SJSA1 (cell line): ENCODE results near the gene OR7G1. TPM values are rescaled to one million over a fixed set of nuclear protein-coding genes. Genes with fewer than 3 reads are reported as not detected.
"Not testable (repeated sequence)": the region's sequence is repeated elsewhere in the genome, so short reads cannot be mapped to it uniquely, and the experiment has no call there.

Experiments
- DNase-seq, 2 experiments: peaks; one replicate each; pipeline ENCODE4 v3.0.0-alpha.2; 2015 to 2020; ENCODE audit warnings: low spot score in 2 of 2, low read depth in 1 of 2
- H3K27ac ChIP-seq: fragments of 250-450 bp; sonication (Bioruptor Pico); 2 replicates; pipeline ENCODE4 v1.5.1; 2020; ENCODE audit warnings: mild to moderate bottlenecking, moderate library complexity
- H3K27me3 ChIP-seq: fragments of 250-450 bp; sonication (Bioruptor Pico); replicated peaks from 2 replicates; pipeline ENCODE4 v1.5.1; 2020; ENCODE audit warnings: mild to moderate bottlenecking, moderate library complexity
- H3K36me3 ChIP-seq: fragments of 250-450 bp; sonication (Bioruptor Pico); 2 replicates; pipeline ENCODE4 v1.5.1; 2020; ENCODE audit warnings: mild to moderate bottlenecking
- H3K4me1 ChIP-seq: fragments of 250-450 bp; sonication (Bioruptor Pico); replicated peaks from 2 replicates; pipeline ENCODE4 v1.6.1; 2021; ENCODE audit warnings: mild to moderate bottlenecking
- H3K4me3 ChIP-seq: fragments of 250-450 bp; sonication (Bioruptor Pico); 2 replicates; pipeline ENCODE4 v1.5.1; 2020; ENCODE audit warnings: mild to moderate bottlenecking
- H3K9me3 ChIP-seq: fragments of 250-450 bp; sonication (Bioruptor Pico); replicated peaks from 2 replicates; pipeline ENCODE4 v1.5.1; 2020; ENCODE audit warnings: mild to moderate bottlenecking
- total RNA-seq: library from RNA; depleted of rRNA; stranded (reverse); fragments of >200 nt; shearing (Covaris generic); gene quantifications from 2 replicates; pipeline ENCODE4 v1.2.3, GENCODE V29; 2014

OR7G1 gene
- total RNA-seq, 1 experiment from 2014 or later, result not detected

GRCh38 chr19:9132422-9132821, 16.9 kb upstream of the OR7G1 start:
- Histone ChIP-seq H3K9me3 (no peaks in the 10 kb centered on the region), H3K27me3 (no peaks in the 10 kb centered on the region), H3K4me3 (no peak overlapping the region), H3K27ac (no peak overlapping the region), H3K36me3 (no peaks in the 10 kb centered on the region), H3K4me1 (no peaks in the 10 kb centered on the region)
- DNase-seq, result no peak

- Histone ChIP-seq H3K4me1 (no peaks in the 10 kb centered on the region), H3K4me3 (no peak overlapping the region), H3K27me3 (no peaks in the 10 kb centered on the region), H3K27ac (no peak overlapping the region), H3K36me3 (no peaks in the 10 kb centered on the region), H3K9me3 (no peaks in the 10 kb centered on the region)
- DNase-seq, result no peak
Measured at GRCh38 chr19:9130965-9131364, 15.4 kb upstream of the OR7G1 start.

- no peaks in the 10 kb centered on the region for H3K9me3 ChIP-seq
- H3K27ac ChIP-seq, result no peak overlapping the region
- no peaks in the 10 kb centered on the region for H3K36me3 ChIP-seq
- H3K4me1 ChIP-seq, result no peaks in the 10 kb centered on the region
- H3K4me3 ChIP-seq, result no peak overlapping the region
- no peaks in the 10 kb centered on the region for H3K27me3 ChIP-seq
- DNase-seq, result no peak
Measured at GRCh38 chr19:9128171-9128570, 12.6 kb upstream of the OR7G1 start.

GRCh38 chr19:9126900-9127405, 11.4 kb upstream of the OR7G1 start, which contains the start of gene OR7G3:
Gene OR7G3, minus strand, starts transcription at chr19:9126950. Its CDS starts 0 bp downstream, at chr19:9126950.
- no peak for DNase-seq
- H3K4me1 ChIP-seq, result no peaks in the 10 kb centered on the region
- no peak within 1 kb of the TSS for H3K27ac ChIP-seq
- no peaks in the 10 kb centered on the region for H3K9me3 ChIP-seq
- no peaks in the 10 kb centered on the region for H3K27me3 ChIP-seq
- no peak within 1 kb of the TSS for H3K4me3 ChIP-seq
- H3K36me3 ChIP-seq, result no peaks in the 10 kb centered on the region

GRCh38 chr19:9116547-9116946, 984 bp upstream of the OR7G1 start:
- no peak overlapping the region for H3K4me3 ChIP-seq
- no peak overlapping the region for H3K27ac ChIP-seq
- H3K27me3 ChIP-seq, result no peaks in the 10 kb centered on the region
- no peaks in the 10 kb centered on the region for H3K36me3 ChIP-seq
- no peak for DNase-seq
- no peaks in the 10 kb centered on the region for H3K9me3 ChIP-seq
- H3K4me1 ChIP-seq, result no peaks in the 10 kb centered on the region

- Histone ChIP-seq H3K27ac (no peak overlapping the region), H3K36me3 (no peaks in the 10 kb centered on the region), H3K27me3 (no peaks in the 10 kb centered on the region), H3K9me3 (no peaks in the 10 kb centered on the region), H3K4me1 (no peaks in the 10 kb centered on the region), H3K4me3 (no peak overlapping the region)
- no peak for DNase-seq
Measured at GRCh38 chr19:9109959-9110358, 5.6 kb downstream of the OR7G1 start.

- no peak within 1 kb of the TSS for H3K27ac ChIP-seq
- no peak for DNase-seq
- no peaks in the 10 kb centered on the region for H3K9me3 ChIP-seq
- H3K27me3 ChIP-seq, result no peaks in the 10 kb centered on the region
- H3K4me3 ChIP-seq, result no peak within 1 kb of the TSS
- no peaks in the 10 kb centered on the region for H3K4me1 ChIP-seq
- no peaks in the 10 kb centered on the region for H3K36me3 ChIP-seq
Measured at GRCh38 chr19:9107375-9107774, 8.2 kb downstream of the OR7G1 start, which contains the start of gene OR7G2. Gene OR7G2, minus strand, starts transcription at chr19:9107475. Its CDS starts 4,232 bp downstream, at chr19:9103243.

- no peak for DNase-seq
- Histone ChIP-seq H3K4me3 (no peak within 1 kb of the TSS), H3K36me3 (no peaks in the 10 kb centered on the region), H3K27me3 (peaks cover 4% of the 10 kb centered on the region; the same call in 1 of the 2 replicates), H3K27ac (no peak within 1 kb of the TSS), H3K4me1 (no peaks in the 10 kb centered on the region), H3K9me3 (no peaks in the 10 kb centered on the region)
Measured at GRCh38 chr19:9086761-9087160, 28.8 kb downstream of the OR7G1 start, which contains the start of gene OR1M1. Gene OR1M1, plus strand, starts transcription at chr19:9087061. Its CDS starts 6,184 bp downstream, at chr19:9093245.

GRCh38 chr19:9078651-9079050, 36.9 kb downstream of the OR7G1 start:
- peaks cover 15% of the 10 kb centered on the region for H3K4me1 ChIP-seq

GRCh38 chr19:9076901-9077300, 38.7 kb downstream of the OR7G1 start:
- DNase-seq, result no peak
- no peaks in the 10 kb centered on the region for H3K27me3 ChIP-seq
- H3K4me1 ChIP-seq, result peaks cover 15% of the 10 kb centered on the region
- no peaks in the 10 kb centered on the region for H3K9me3 ChIP-seq
- H3K4me3 ChIP-seq, result no peak overlapping the region
- H3K27ac ChIP-seq, result no peak overlapping the region
- H3K36me3 ChIP-seq, result no peaks in the 10 kb centered on the region

More at GRCh38 chr19:9078651-9079050, 36.9 kb downstream of the OR7G1 start:
- Histone ChIP-seq H3K27me3 (no peaks in the 10 kb centered on the region), H3K4me3 (no peak overlapping the region), H3K27ac (no peak overlapping the region), H3K9me3 (no peaks in the 10 kb centered on the region), H3K36me3 (no peaks in the 10 kb centered on the region)
- DNase-seq, result no peak

- Histone ChIP-seq H3K4me1 (peaks cover 15% of the 10 kb centered on the region), H3K27me3 (no peaks in the 10 kb centered on the region), H3K27ac (no peak overlapping the region), H3K36me3 (no peaks in the 10 kb centered on the region), H3K9me3 (no peaks in the 10 kb centered on the region), H3K4me3 (no peak overlapping the region)
- DNase-seq, result peak; percentile 93 to 97
Measured at GRCh38 chr19:9075064-9075949, 40.3 kb downstream of the OR7G1 start.

- H3K36me3 ChIP-seq, result no peaks in the 10 kb centered on the region
- no peaks in the 10 kb centered on the region for H3K9me3 ChIP-seq
- H3K4me3 ChIP-seq, result no peak overlapping the region
- no peaks in the 10 kb centered on the region for H3K27me3 ChIP-seq
- H3K4me1 ChIP-seq, result peaks cover 18% of the 10 kb centered on the region
- no peak for DNase-seq
- no peak overlapping the region for H3K27ac ChIP-seq
Measured at GRCh38 chr19:9073806-9074205, 41.8 kb downstream of the OR7G1 start.

GRCh38 chr19:9071720-9072119, 43.8 kb downstream of the OR7G1 start:
- H3K9me3 ChIP-seq, H3K4me3 ChIP-seq, H3K27me3 ChIP-seq, H3K27ac ChIP-seq, H3K36me3 ChIP-seq, DNase-seq: not testable (repeated sequence)
- H3K4me1 ChIP-seq, result peaks cover 18% of the 10 kb centered on the region

GRCh38 chr19:9070066-9070465, 45.5 kb downstream of the OR7G1 start:
- Histone ChIP-seq H3K4me1 (peaks cover 7% of the 10 kb centered on the region), H3K4me3 (no peak overlapping the region), H3K27ac (no peak overlapping the region), H3K27me3 (no peaks in the 10 kb centered on the region), H3K9me3 (no peaks in the 10 kb centered on the region), H3K36me3 (no peaks in the 10 kb centered on the region)
- peak; percentile 47 to 48 for DNase-seq
